Dedifferentiated amniotic fluid mesenchymal stem cell (primary cell): Measurements from ENCODE around the gene JAM3.

Experiments used
- DNase-seq: peaks from one replicate; pipeline ENCODE4 v3.0.0-alpha.2; 2016; ENCODE audit errors: extremely low spot score

Gene JAM3

GRCh38 chr11:134068829-134069425 is at the start of gene JAM3:
Gene JAM3, plus strand, starts transcription at chr11:134069072. Its CDS starts 12 bp downstream, at chr11:134069084.
- DNase-seq: peak; percentile 94

- no peak for DNase-seq
Observed at GRCh38 chr11:134019500-134019899, 49.4 kb upstream of the JAM3 start.

- no peak for DNase-seq
Observed at GRCh38 chr11:134020598-134020997, 48.3 kb upstream of the JAM3 start.

GRCh38 chr11:134021326-134021725 is 47.5 kb upstream of the JAM3 start:
- no peak for DNase-seq

GRCh38 chr11:134022748-134023147 is 46.1 kb upstream of the JAM3 start:
- DNase-seq: no peak

GRCh38 chr11:134024420-134025081 is 44.3 kb upstream of the JAM3 start:
- no peak for DNase-seq

GRCh38 chr11:134025082-134025429 is 43.8 kb upstream of the JAM3 start:
- DNase-seq: no peak

- no peak for DNase-seq
Observed at GRCh38 chr11:134026655-134027343, 42.1 kb upstream of the JAM3 start.

GRCh38 chr11:134027671-134028070 is 41.2 kb upstream of the JAM3 start:
- DNase-seq: no peak

- no peak for DNase-seq
Observed at GRCh38 chr11:134028368-134028920, 40.4 kb upstream of the JAM3 start.

- DNase-seq: no peak
Observed at GRCh38 chr11:134030853-134031252, 38.0 kb upstream of the JAM3 start.

GRCh38 chr11:134032043-134032442 is 36.8 kb upstream of the JAM3 start:
- DNase-seq: no peak

GRCh38 chr11:134032501-134033091 is 36.3 kb upstream of the JAM3 start:
- DNase-seq: no peak

- DNase-seq: no peak
Observed at GRCh38 chr11:134033276-134033675, 35.6 kb upstream of the JAM3 start.

- DNase-seq: peak; percentile 88
Observed at GRCh38 chr11:134033696-134034491, 35.0 kb upstream of the JAM3 start.

- peak; percentile 47 for DNase-seq
Observed at GRCh38 chr11:134034496-134035381, 34.1 kb upstream of the JAM3 start.

- DNase-seq: no peak
Observed at GRCh38 chr11:134036492-134037045, 32.3 kb upstream of the JAM3 start.

- peak; percentile 63 for DNase-seq
Observed at GRCh38 chr11:134037046-134037908, 31.6 kb upstream of the JAM3 start.

- DNase-seq: no peak
Observed at GRCh38 chr11:134038897-134039470, 29.9 kb upstream of the JAM3 start.
